GM19328 (cell line): ENCODE measurements around the gene PCED1B.
"Not testable (repeated sequence)": the region's sequence is repeated elsewhere in the genome, so short reads cannot be mapped to it uniquely, and the experiment has no call there.

Experiments used
- ATAC-seq: cut with Tn5 transposase; IDR thresholded peaks from one replicate; pipeline ENCODE4 v1.9.1; 2021; ENCODE audit warnings: mild to moderate bottlenecking, moderate library complexity; ENCODE audit not compliant: unreplicated experiment

Gene PCED1B

GRCh38 chr12:47268501-47269454, 189.4 kb downstream of the PCED1B start:
- peak; percentile 84 for ATAC-seq

GRCh38 chr12:47269916-47270315, 190.5 kb downstream of the PCED1B start:
- ATAC-seq = no peak

GRCh38 chr12:47270782-47271664, 191.6 kb downstream of the PCED1B start:
- no peak for ATAC-seq

- no peak for ATAC-seq
These were observed 192.4 kb downstream of the PCED1B start for GRCh38 chr12:47271800-47272239.

- ATAC-seq = no peak
These were observed 193.2 kb downstream of the PCED1B start for GRCh38 chr12:47272412-47273190.

- ATAC-seq = no peak
These were observed 193.8 kb downstream of the PCED1B start for GRCh38 chr12:47273191-47273626.

GRCh38 chr12:47274760-47275159, 195.3 kb downstream of the PCED1B start:
- no peak for ATAC-seq

- no peak for ATAC-seq
These were observed 196.8 kb downstream of the PCED1B start for GRCh38 chr12:47276253-47276620.

GRCh38 chr12:47276621-47277309, 197.3 kb downstream of the PCED1B start:
- peak; percentile 88 for ATAC-seq

GRCh38 chr12:47277972-47278448, 198.6 kb downstream of the PCED1B start:
- no peak for ATAC-seq

- not testable (repeated sequence) for ATAC-seq
These were observed 200.3 kb downstream of the PCED1B start for GRCh38 chr12:47279758-47280157.

- no peak for ATAC-seq
These were observed 201.3 kb downstream of the PCED1B start for GRCh38 chr12:47280543-47281300.

GRCh38 chr12:47281667-47282171, 202.3 kb downstream of the PCED1B start:
- no peak for ATAC-seq

- ATAC-seq = no peak
These were observed 202.8 kb downstream of the PCED1B start for GRCh38 chr12:47282206-47282605.
